HG03159 (cell line): ENCODE data around the gene MLKL.
A peak's percentile ranks its signal among the peaks of the same experiment; 100 is the strongest.
"Not testable (repeated sequence)": the region's sequence is repeated elsewhere in the genome, so short reads cannot be mapped to it uniquely, and the experiment has no call there.

Source experiments
- ATAC-seq: cut with Tn5 transposase; IDR thresholded peaks from one replicate; pipeline ENCODE4 v1.9.1; 2021; ENCODE audit warnings: mild to moderate bottlenecking, moderate library complexity; ENCODE audit not compliant: unreplicated experiment

MLKL gene

DNA sequence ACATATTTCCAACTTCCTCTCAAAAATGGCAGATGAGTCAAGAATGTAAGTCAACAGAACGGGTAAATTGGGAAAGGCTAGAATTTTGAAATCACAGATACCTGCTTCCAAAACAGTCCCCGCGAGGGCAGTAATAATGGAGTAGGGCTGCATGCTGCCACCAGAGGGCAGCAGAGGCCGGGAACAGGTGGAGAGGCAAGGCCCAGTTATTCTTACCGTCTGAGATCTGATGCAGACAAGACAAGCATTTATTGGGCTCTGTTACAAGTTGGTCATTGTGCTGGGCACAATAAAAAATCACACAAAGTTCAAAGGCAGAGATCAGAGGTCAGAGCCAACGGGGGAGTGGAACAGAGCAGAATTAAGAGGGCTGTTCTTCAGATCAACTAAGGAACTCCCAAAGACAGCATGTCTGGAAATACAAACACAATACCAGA, 8.8 kb upstream of the MLKL start:
- ATAC-seq, result peak; percentile 79

DNA sequence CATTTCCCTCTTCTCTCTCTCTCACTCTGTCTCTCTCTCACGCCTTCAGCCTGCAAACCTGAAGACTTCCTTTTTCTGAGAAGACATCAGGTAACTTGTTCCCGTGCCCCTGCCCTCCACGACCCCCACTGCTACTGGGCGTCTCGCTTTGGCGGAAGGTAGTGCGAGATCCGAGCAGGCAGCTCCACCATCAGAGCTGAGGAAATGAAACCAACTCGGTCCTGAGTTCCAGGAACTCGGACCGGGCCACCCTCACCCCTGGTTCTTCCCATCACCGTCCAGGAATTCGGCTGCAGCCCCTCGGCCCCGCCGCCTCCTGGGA, 585 bp downstream of the MLKL start:
- no peak for ATAC-seq

DNA sequence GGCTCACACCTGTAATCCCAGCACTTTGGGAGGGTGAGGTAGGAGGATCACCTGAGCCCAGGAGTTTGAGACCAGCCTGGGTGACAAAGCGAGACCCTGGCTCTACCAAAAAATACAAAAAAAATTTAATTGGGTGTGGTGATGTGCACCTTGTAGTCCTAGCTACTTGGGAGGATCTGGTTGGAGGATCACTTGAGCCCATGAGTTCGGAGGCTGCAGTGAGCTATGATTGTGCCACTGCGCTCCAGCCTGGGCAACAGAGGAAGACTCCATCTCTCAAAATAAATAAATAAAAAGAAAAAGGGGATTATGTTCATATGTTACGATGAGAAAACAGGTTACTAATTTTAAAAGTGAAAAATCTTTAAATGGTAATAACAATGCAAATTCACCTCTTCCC, 996 bp downstream of the MLKL start:
- no peak for ATAC-seq

GRCh38 chr16:74698222-74698621, 2.4 kb downstream of the MLKL start:
- no peak for ATAC-seq

DNA sequence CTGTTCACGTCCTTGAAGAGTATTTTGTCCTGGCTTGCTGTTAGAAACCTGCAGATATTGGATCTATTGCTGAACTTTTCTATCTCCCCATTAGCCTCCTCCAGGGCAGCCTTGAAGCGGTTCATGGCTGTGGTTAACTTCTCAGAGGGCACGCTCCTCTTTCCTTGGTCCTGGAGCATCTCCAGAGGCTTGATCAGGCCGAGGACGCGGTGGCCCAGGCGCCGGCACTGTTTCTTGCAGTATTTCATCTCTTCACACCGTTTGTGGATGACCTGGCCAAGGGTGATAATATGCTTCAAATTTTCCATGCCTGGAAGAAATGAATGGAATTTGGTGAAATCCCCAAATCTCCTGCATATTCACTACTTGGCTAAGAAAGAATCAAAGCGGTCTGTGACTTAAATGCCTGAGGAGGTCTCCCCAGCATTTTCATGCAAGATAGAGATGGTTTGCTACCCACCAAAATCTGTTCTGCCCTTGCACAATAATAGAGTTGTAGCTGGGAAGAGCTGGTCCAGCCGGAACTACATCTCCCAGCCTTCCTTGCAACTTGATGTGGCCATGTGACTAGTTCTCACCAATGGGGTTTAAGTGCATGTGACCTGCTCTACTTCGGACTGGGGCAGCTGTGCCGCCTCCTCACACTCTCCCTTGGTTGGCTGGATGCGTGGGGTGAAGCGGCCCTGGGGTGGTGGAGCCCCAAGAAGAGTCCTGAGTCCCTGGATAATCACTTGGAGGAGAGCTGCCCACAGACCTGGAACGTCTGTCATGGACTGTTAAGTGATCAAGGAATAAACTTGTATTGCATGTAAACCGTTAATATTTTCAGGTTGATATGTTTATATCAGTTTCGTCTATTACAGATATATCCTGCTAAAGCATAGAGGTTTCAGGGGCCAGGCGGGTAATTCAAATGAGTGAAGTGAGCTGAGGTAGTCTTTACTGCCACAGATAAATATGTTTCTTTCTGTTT, 4.9 kb downstream of the MLKL start:
- ATAC-seq, result peak; percentile 91

GRCh38 chr16:74691093-74691855, 9.4 kb downstream of the MLKL start:
- ATAC-seq, result no peak

GRCh38 chr16:74682556-74682955, 18.1 kb downstream of the MLKL start:
- ATAC-seq, result no peak

DNA sequence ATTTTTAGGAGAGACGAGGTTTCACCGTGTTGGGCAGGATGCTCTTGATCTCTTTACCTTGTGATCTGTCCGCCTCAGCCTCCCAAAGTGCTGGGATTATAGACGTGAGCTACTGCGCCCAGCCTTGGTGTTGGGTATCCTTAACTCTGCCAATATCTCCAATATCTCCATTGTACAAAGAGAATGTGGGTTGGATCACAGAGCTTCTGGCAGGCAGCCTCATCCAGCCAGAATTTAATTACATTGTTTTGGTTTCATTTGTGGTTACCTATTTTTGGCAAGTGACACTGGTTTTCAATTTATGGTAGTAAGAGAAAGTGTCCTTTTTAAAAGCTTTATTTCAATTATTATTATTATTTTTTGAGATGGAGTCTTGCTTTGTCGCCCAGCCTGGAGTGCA, 20.0 kb downstream of the MLKL start:
- ATAC-seq, result no peak

GRCh38 chr16:74679983-74680382, 20.7 kb downstream of the MLKL start:
- ATAC-seq, result no peak

GRCh38 chr16:74677868-74678267, 22.8 kb downstream of the MLKL start:
- no peak for ATAC-seq

GRCh38 chr16:74673876-74674275, 26.8 kb downstream of the MLKL start:
- ATAC-seq, result no peak

- not testable (repeated sequence) for ATAC-seq
These were observed 31.8 kb downstream of the MLKL start for GRCh38 chr16:74668877-74669276.

GRCh38 chr16:74667255-74667700, 33.4 kb downstream of the MLKL start:
- ATAC-seq, result no peak

GRCh38 chr16:74666425-74667254, 34.0 kb downstream of the MLKL start, which contains the start of gene RFWD3:
Gene RFWD3, minus strand, starts transcription at chr16:74666877. Its CDS starts 5,428 bp downstream, at chr16:74661449.
- peak; percentile 99 for ATAC-seq

DNA sequence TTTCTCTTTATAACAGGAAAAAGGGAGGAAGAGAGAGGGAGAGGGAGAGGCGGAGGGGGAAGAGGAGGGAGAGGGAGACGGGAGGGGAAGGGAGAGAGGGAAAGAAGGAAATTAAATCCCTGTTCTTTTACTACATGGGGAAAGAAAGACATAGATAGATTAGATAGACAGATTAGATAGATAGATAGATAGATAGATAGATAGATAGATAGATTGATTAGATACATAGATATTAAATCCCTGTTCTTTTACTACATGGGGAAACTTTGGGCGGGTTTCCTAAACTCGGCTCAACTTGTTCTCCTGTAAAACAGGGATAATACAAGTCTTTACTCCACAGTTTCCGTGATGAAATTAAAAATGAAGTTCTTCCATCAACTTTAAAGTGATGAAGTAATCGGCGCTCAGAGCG, 34.6 kb downstream of the MLKL start:
- no peak for ATAC-seq

- no peak for ATAC-seq
These were observed 39.6 kb downstream of the MLKL start for GRCh38 chr16:74661064-74661463.

DNA sequence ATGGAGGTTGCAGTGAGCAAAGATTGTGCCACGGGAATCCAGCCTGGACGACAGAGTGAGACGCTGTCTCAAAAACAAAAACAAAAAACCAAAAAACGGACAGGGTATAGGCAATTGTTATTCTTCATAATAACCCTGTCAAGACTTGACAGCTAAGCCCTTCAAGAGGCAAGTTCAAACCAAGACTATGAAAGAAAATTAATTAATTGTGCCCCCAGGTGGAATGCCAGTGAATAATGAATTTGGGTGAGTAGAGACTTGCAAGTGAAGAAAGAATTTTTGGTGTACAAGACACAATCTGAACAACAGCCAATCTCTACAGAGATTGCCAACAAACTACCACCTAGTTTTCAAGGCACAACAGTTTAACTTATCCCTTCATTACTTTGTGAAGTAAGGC, 40.3 kb downstream of the MLKL start:
- no peak for ATAC-seq

DNA sequence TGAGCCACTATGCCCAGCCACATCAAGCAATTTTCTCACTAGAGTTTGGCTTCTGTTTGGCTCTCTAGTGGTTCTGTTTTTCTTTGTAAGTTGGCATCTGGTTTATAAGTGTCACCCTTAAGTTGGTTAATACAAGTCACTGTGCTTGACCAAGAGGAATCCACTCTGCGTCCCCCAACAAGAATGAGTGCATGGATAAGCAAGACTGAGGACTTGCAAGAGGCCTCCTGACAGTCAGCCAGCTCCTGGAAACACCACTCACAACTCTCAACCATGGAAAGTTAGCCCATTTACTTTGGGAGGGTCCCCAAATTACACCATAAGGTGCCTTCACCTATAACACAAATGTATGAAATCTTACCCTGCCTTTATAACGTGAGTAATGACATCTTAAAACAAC, 41.6 kb downstream of the MLKL start:
- no peak for ATAC-seq

GRCh38 chr16:74657870-74658642, 42.6 kb downstream of the MLKL start:
- no peak for ATAC-seq

GRCh38 chr16:74654536-74655050, 46.1 kb downstream of the MLKL start:
- ATAC-seq, result no peak
